NCI-H2171 treated with DMSO at 0.1 percent for 48 hours (cell line): ENCODE results near the gene RASA3.

ENCODE experiments used
- DNase-seq: peaks from one replicate; lab custom pipeline; 2025; lab: John Stamatoyannopoulos, UW

Gene RASA3

GRCh38 chr13:113950451-113951245 is 181.8 kb downstream of the RASA3 start:
- DNase-seq, result no peak

DNA sequence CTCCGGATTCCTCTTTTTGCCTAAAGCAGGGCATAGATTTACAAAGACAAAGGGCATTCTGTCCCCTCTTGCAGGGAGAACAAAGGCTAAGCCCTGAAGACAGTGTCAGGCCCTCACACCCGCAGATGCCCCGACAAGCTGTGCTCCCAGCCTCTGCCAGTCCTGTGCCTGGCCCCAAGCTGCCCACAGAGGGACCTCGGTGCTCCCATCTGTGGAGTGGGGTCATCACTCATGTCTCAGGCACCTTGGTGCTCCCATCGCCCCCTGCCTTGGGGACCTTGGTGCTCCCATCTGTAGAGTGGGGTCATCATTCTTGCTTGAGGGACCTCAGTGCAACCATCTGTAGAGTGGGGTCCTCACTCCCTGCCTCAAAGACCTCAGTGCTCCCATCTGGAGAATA is 182.9 kb downstream of the RASA3 start:
- DNase-seq, result no peak

DNA sequence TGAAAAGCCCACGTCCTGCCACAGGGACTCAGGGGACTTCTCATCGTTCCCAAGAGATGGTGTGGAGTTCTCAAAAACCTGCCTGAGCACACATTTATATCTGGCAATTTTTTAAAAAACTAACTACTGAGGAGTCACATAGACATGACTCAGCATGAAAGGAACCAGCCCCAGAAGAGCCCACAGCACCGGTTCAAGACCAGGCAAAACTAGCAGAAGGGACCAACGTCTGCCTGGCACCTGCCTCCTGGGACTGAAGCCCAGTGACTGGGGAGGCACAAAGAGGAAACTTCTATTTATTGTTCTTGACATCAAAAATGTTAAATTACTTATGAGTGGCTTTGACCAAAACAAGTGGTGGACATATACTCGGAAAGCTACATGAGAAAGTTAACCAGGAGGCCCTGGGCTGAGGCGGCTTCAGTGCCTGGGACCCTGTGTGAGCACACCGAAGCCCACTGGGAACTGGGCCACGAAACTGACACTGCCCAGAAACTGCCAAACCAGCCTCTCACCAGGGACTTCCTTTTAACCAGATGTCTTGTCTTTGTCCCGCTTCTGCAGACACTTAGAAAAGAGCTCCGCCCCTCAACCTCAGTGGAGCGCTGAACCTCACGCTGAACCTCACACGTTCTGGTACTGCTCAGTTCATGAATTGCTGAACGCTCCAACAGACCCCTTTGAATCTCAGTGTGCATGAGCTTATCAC is 184.2 kb downstream of the RASA3 start:
- DNase-seq, result no peak

DNA sequence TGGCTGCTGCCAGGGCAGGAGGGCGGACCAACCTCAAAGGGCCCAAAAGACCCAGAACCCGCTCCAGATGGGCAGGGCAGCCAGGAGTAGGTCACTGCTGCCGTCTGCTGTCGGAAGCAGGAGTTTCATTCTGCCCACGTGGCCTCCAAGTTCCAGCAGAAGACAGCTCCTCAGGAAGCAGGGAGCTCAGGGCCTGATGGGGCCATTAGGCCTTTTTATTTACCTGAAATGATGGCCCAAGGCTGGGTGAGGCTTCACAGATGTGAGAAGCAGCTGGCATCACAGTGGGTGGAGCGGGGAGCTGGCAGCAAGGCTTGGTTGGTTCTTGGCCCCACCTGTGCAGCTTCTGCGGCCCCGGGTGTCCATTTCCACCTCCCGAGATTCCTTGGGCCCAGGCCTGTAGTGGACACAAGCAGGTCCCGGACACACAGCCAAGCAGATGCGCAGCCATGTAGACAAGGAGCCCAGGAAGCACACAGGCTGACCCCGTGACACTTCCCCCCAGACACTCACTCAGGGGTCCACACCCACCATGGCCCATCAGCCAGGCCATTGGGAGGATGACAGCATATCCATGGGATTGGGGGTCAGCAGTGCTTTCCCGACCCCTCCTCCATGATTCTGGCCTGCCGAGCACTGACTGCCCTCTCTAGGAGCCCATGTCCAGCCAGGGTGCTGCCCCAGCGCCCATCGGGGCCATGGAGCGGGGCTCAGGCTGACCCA is 185.0 kb downstream of the RASA3 start:
- peak; percentile 27 for DNase-seq

- no peak for DNase-seq
Observed at GRCh38 chr13:113946409-113947181, 185.8 kb downstream of the RASA3 start.

DNA sequence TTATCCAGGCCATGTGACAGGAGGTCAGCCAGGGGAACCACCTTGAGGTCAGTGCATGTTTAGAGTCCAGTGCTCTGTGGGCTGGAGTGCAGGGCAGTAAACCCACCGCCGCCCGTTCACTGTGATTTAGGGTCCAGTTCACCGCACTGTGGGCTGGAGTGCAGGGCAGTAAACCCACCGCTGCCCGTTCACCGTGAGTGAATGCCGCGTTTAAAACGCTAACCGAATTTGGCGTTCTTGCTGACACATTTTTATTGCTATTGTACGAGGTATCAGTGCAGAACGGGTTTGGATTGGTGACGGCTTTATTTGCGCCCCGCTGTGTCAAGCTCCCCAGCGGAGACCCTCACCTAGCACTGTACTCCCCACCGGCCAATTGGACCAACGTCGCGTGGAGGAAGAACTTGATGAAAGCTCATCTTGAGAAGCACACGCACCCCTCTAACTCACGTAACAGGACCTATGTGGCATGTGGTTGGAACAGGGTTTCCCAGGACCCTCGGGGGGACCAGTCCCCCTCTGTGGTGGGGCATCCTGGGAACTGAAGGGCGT is 186.5 kb downstream of the RASA3 start:
- DNase-seq, result no peak

DNA sequence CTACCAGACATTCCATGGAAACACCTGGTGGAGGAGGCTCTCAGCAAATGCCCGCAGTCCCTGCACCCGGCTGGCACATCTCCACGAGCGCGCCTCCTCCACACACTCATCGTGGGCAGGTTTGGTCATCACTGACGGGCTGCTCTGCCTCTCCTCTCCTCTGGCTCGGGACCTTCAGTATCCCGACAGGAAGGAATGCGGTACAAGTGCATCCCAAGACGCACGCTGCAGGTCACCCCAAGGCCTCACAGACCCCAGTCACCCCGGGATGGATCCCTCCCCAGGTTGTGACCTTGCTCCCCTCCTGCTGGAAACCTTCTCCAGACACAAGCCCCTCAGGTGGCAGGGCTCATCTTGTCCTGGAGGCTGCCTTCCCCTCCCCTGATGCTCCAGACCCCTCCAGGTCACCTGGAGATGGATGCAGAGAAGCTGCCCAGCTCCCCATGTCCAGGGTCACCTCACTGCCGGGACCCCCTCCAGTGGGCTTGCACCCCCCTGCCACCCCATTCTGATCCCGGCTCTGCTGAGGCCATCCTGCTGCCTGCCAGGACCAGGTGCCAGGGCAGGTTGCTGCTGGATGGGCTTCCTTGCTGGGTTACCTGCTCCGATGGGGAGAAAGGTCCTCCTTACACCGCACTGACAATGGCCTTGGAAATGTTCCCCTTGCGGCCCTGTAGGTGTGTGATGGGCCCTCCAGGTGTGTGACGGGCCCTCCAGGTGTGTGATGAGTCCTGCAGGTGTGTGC is 188.4 kb downstream of the RASA3 start:
- no peak for DNase-seq

GRCh38 chr13:113942591-113943103 is 189.8 kb downstream of the RASA3 start:
- no peak for DNase-seq

DNA sequence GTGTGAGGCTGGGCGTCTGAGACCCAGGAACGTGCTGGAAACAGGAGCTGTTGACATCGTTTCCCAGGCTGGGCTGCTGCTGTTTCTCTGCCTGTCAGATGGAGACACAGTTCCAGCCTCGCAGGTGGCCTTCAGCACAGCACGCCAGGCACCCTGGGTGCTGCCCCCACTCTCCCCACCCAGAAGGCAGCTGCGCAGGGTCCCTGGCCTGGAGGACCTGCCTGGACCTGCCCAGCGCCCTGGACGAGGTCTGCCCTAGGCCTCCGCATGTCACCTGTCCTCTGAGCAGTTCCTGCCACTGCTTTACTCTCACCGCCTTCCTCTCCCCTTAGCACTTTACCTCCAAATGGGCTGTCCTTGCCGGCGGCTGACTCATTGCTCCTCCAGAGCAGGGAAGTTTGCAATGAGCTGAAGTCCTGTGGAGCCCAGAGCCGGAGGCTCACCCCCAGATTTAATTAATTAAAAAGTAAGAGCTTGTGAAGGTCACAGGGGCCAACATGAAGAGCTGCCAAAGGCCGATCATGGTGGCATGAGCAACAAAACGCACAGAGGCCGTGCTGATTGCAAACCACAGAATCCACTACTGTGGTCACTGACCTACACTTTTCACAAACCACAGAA is 190.7 kb downstream of the RASA3 start:
- DNase-seq, result no peak

GRCh38 chr13:113939944-113940297 is 192.5 kb downstream of the RASA3 start:
- no peak for DNase-seq

DNA sequence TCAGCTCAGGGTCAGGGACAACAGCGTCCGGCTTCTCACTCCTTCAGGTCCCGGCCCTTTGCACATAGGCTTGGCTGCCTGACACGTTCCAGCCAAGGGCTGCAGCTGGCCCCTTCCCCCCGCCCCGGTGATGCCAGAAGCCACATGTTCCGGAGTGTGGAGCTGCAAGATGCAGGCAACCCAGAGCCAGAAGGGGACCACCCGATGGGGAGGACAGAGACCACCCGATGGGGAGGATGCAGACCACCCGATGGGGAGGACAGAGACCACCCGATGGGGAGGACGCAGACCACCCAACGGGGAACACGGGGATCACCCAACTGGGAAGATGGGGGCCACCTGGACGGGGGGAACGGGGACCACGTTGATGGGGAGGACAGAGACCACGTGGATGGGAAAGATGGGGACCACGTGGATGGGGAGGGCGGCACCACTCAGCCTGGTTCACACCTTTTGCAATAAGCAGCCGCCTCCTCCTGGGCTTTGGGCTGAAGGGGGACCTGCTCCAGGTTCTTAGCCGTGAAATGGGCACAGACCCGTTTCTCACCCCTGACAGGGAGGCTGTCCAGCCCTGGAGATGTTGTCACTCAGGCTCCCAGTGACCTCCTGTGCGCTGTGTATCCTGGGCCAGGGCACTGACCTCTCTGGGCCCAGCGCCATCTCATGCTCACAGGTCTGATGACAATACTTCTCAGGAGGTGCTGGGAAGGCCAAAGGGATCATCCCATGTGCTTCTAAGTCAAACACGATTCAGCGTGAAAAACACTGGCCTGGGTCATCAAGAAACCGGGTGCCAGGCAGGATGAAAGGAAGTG is 193.1 kb downstream of the RASA3 start:
- no peak for DNase-seq

DNA sequence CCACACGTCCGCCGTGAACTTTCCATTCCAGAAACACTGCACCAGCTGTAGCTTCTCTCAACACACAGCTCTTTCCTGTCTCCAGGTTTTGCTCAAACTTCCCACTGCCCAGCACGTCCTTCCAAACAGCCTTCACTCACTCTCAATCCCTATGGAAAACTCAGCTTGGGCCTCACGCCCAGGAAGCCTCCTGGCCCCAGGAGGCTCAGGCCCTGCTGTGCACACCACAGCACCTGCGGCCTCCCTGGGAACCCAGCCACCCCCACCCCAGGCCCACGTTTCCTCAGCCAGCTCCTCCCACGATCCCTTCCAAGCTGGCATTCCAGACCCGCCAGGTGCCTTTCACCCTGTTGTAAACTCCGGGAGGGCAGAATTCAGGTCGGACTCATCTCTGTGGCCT is 193.7 kb downstream of the RASA3 start:
- DNase-seq, result peak; percentile 71

- no peak for DNase-seq
Observed at GRCh38 chr13:113938246-113938645, 194.2 kb downstream of the RASA3 start.

DNA sequence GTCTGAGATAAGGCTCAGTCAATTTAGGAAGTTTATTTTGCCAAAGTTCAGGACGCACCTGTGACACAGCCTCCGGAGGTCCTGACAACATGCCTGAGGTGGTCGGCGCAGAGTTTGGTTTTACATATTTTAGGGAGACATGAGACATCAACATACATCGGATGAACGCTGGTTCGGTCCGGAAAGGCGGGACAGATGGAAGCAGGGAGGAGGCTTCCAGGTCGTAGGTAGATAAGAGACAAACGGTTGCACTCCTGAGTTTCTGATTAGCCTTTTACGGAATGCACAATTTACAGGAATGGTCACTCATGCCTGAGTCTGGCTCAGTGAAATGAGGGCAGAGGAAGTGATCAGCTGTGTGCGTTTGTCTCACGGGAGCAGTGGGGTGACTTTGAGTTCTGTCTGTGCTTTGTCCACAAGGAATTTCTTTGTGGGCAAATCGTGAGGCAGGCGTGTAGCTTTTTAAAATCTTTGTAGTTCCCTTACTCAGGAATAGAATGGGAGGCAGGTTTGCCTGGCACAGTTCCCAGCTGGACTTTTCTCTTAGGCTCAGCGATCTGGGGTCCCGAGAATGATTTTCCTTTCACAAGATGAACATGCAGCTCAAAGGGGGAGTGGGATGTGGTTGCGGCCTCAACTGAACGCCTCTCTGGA is 194.8 kb downstream of the RASA3 start:
- no peak for DNase-seq

DNA sequence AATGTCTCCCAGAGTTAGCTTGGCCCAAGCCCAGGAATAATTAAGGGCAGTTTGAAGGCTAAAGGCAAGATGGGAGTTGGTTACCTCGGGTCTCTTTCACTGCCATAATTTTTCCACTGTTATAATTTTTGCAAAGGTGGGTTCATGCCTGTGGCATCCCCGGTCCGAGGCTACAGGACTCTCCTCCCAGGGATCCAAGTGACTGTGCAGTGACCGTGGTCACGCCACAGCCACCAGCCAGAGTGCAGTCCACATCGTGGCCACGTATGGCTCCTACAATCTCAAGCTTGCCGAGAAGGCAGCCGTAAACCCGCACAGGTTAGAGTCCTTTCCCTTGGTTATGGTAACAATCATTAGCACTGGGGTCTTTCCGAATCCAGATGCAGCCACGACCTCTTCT is 195.3 kb downstream of the RASA3 start:
- DNase-seq, result no peak

GRCh38 chr13:113936166-113936965 is 196.1 kb downstream of the RASA3 start:
- DNase-seq, result no peak

DNA sequence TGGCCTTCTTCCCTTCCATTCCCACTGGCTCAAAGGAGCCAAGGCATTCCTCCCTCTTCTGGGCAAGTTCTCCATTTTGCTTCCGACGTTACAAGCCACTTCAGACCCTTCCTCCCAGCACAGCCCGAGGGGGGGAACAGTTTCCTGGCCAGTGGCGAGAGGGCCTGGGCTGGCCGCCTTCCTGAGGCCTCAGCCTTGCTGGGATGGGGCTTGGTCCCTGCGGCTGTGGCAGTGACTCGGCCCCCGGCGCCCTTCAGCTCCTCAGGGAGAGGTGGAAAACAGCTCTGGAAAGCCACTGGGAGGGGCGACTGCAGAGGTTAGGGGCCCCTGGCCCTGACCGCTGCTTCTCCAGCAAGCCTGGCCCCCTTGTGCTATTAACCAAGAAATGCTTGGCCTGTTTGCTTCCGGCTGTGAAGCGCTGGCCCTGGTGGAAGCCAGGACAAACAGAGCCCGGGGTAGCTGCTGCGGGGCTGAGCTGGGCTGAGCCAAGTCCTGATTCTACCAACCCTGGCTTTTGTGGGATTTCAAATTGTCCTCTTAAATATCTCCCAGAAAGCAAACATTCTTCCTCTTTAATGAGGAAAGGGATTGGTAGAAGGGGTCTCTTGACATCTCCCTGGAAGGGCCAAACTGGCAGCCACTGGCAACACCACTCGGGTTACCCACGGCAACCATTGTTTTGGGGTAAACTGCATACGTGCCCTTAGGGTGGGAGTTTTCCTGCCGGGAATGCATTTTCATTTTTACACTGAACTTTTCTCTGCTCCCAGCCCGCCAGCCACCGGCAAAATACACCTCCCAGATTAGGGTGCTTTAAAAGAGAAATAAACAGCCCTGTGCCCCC is 197.2 kb downstream of the RASA3 start:
- no peak for DNase-seq
